H7 (cell line): ENCODE data around the gene SFRP2. TPM values are rescaled to one million over a fixed set of nuclear protein-coding genes. Genes with fewer than 3 reads are reported as not detected.

Source experiments
- DNase-seq: peaks from one replicate; pipeline ENCODE4 v3.0.0; 2012
- H3K27me3 ChIP-seq: 2 replicates; pipeline ENCODE4 v1.6.0; 2011; ENCODE audit warnings: mild to moderate bottlenecking, low read length; ENCODE audit not compliant: control insufficient read depth, insufficient read depth
- H3K36me3 ChIP-seq: replicated peaks from 2 replicates; pipeline ENCODE4 v1.5.1; 2011; ENCODE audit warnings: low read length; ENCODE audit not compliant: control insufficient read depth, insufficient read depth
- H3K4me3 ChIP-seq: 2 replicates; pipeline ENCODE4 v1.5.1; 2011; ENCODE audit warnings: low read depth, mild to moderate bottlenecking, control low read depth, low read length, moderate library complexity; ENCODE audit not compliant: insufficient read depth
- total RNA-seq: library from RNA; depleted of rRNA; stranded (reverse); fragments of >200 nt; shearing (Covaris generic); gene quantifications from 2 replicates; pipeline ENCODE4 v1.2.3, GENCODE V29; 2014; rRNA removed

The SFRP2 gene
- total RNA-seq, 1 experiment from 2014 or later = 140 TPM

DNA sequence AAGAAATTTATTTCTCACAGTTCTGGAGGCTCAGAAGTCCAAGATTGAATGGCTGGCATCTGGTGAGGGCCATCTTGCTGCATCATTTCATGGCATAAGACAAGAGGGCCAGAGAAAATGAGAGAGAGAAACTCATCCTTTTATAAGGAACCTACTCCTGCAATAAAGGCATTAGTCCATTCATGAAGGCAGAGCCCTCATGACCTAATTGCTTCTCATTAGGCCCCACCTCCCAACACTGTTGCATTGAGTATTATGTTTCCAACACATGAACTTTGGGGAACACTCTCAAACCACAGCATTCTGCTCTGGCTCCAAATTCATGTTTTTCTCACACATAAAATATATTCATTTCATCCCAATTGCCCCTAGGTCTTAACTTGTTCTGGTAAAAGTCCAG, 43.2 kb downstream of the SFRP2 start:
- no peak for DNase-seq
- H3K4me3 ChIP-seq = no peak overlapping the region
- no peaks in the 10 kb centered on the region for H3K36me3 ChIP-seq
- H3K27me3 ChIP-seq = no peaks in the 10 kb centered on the region

DNA sequence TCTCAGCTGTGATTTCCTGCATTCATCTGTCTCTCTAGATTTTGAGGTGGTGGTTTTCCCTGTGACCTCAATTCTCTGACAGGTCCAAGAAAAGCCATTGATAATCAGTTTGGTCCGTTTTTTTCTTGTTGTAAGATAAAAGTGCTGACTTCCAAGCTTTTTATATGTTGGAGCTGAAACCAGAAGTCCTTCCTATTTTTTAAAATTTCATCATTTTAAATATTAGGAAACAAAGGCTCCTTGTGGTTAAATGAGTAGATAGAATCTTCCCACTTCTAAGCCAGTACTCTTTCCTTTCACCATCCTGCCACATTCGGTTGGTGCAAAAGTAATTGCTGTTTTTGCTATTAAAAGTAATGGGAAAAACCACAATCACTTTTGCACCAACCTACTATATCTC, 47.3 kb downstream of the SFRP2 start:
- Histone ChIP-seq H3K36me3 (no peaks in the 10 kb centered on the region), H3K4me3 (no peak overlapping the region), H3K27me3 (no peaks in the 10 kb centered on the region)
- no peak for DNase-seq

DNA sequence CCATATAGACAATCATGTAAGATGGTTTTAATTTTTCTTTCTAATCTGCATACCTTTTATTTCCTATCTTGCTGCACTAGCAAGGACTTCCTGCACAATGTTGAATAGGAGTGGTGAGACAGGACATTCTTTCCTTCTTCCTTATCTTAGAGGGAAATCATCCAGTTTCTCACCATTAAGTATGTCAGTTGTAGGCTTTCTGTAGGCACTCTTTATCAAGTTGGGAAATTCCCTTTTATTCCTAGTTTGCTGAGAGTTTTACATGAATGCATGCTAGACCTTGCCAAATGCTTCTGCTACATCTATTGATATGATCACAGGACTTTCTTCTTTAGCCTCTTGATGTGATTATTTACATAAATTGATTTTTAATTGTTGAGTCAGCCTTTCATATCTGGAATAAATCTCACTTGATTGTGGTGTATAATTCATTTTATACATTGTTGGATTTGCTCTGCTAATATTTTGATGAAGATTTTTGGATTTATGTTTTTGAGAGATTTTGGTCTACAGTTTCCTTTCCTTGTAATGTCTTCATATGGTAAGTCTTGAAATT, 52.9 kb downstream of the SFRP2 start:
- no peaks in the 10 kb centered on the region for H3K27me3 ChIP-seq
- no peak overlapping the region for H3K4me3 ChIP-seq
- no peaks in the 10 kb centered on the region for H3K36me3 ChIP-seq
- DNase-seq = no peak

DNA sequence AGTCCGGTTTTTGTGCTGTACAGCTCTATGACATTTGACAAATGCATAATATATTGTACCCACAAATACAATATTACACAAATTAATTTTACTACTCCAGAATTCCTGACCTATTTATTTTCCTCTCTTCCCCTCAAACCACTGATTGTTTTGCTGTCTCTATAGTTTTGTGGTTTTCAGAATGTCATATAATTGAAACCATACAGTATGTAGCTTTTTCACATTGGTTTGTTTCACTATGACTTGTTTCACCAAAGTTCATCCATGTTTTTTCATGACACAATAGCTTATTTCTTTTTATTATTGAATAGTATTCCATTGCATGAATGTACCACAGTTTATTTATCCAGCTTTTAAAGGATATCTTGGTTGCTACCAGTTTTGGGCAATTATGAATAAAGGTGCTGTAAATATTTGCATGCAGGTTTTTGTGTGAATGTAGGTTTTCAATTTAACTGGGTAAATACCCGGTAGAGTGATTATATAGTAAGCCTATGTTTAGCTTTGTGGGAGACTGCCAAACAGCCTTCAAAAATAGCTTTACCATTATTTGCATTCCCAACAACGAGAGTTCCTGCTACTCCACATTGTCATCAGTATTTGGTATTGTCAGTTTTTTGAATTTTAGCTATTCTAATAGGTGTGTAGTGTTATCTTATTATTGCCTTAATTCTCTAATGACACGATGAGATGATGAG, 55.0 kb downstream of the SFRP2 start:
- Histone ChIP-seq H3K27me3 (no peaks in the 10 kb centered on the region), H3K4me3 (no peak overlapping the region), H3K36me3 (no peaks in the 10 kb centered on the region)
- DNase-seq = no peak

DNA sequence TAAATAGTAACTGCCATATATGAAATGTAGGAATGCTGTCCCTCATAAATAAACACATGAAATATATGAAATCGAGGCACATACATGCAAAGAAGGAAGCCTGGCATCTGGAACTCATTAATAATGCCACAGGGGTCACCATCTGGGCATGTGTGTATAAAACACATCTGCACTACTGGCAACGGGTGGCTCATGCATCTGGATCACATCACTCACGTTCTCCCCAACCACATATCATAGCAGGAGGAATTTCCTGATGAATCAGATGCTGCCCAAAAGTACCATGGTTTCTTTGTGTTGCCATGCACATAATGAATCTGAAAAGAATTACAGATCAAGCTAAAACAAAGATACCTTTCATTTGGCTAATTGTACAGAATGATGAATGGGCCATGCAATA, 57.6 kb downstream of the SFRP2 start:
- no peak for DNase-seq
- Histone ChIP-seq H3K27me3 (no peaks in the 10 kb centered on the region), H3K4me3 (no peak overlapping the region), H3K36me3 (no peaks in the 10 kb centered on the region)

Other genes starting within 250 kb of the SFRP2 start
- 0.35 and 1.0 TPM in 2 replicates for gene TLR2, start 104.8 kb downstream of the SFRP2 start, total RNA-seq
- 3.6 and 5.8 TPM in 2 replicates for gene RNF175, start 29.1 kb downstream of the SFRP2 start, total RNA-seq